Mesothelial cell of epicardium (in vitro differentiated cells): Measurements from ENCODE around the gene SOX5. TPM values are rescaled to one million over a fixed set of nuclear protein-coding genes. Genes with fewer than 3 reads are reported as not detected.
A peak's percentile ranks its signal among the peaks of the same experiment; 100 is the strongest.

ENCODE experiments used
- DNase-seq, 2 experiments: peaks; one replicate each; pipeline ENCODE4 v3.0.0; 2021; ENCODE audit warnings: low spot score in 2 of 2; ENCODE audit not compliant: unreplicated experiment in 2 of 2
- H3K27ac Mint-ChIP-seq: 2 replicates; pipeline ENCODE4 v1.8.0; 2021; ENCODE audit warnings: mixed read lengths
- H3K27me3 Mint-ChIP-seq: 2 replicates; pipeline ENCODE4 v1.8.0; 2021; ENCODE audit warnings: low read depth, mixed read lengths
- H3K36me3 Mint-ChIP-seq: 2 replicates; pipeline ENCODE4 v1.8.0; 2021; ENCODE audit warnings: mixed read lengths
- H3K4me1 Mint-ChIP-seq: 2 replicates; pipeline ENCODE4 v1.8.0; 2021; ENCODE audit warnings: mixed read lengths
- H3K4me3 Mint-ChIP-seq: 2 replicates; pipeline ENCODE4 v1.8.0; 2021; ENCODE audit warnings: mild to moderate bottlenecking, moderate library complexity, mixed read lengths
- H3K9me3 Mint-ChIP-seq: 2 replicates; pipeline ENCODE4 v1.8.0; 2021; ENCODE audit warnings: mixed read lengths
- total RNA-seq: library from RNA; stranded (reverse); gene quantifications from 3 replicates; pipeline ENCODE4 v1.2.1, GENCODE V29; 2021
- TF ChIP-seq, protein P1 (sequence below): fragments of 200-600 bp; sonication (generic); IDR thresholded peaks from one replicate; pipeline ENCODE4 v1.5.0; 2021; ENCODE audit warnings: antibody characterized with exemption; ENCODE audit not compliant: unreplicated experiment

Gene SOX5
- total RNA-seq, 1 donor from 2014 or later, result 18.4 TPM

DNA sequence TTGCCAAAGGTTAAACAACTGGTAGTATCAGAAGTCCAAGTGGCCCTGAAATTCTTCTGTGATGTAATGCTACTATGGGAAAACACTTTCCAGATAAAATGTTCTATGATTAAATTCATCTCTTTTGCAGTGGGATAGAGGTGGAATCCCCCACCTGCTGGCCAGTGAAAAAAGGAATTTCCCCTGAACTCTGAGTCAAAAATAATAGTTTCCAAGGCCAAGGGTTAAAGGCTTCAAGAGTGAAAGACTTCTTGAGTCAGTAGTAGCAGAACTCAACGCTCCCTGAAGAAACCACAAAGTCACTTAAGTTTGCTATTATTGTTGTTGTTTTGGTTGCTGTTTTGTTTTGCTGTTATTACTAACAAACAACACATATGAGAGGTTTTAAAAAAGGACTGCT lies 330.8 kb downstream of the SOX5 start:
- TF ChIP-seq, protein P1, sequence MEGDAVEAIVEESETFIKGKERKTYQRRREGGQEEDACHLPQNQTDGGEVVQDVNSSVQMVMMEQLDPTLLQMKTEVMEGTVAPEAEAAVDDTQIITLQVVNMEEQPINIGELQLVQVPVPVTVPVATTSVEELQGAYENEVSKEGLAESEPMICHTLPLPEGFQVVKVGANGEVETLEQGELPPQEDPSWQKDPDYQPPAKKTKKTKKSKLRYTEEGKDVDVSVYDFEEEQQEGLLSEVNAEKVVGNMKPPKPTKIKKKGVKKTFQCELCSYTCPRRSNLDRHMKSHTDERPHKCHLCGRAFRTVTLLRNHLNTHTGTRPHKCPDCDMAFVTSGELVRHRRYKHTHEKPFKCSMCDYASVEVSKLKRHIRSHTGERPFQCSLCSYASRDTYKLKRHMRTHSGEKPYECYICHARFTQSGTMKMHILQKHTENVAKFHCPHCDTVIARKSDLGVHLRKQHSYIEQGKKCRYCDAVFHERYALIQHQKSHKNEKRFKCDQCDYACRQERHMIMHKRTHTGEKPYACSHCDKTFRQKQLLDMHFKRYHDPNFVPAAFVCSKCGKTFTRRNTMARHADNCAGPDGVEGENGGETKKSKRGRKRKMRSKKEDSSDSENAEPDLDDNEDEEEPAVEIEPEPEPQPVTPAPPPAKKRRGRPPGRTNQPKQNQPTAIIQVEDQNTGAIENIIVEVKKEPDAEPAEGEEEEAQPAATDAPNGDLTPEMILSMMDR, result no peak
- H3K4me1 Mint-ChIP-seq, result peaks cover 22% of the 10 kb centered on the region
- H3K4me3 Mint-ChIP-seq, result no peak overlapping the region

DNA sequence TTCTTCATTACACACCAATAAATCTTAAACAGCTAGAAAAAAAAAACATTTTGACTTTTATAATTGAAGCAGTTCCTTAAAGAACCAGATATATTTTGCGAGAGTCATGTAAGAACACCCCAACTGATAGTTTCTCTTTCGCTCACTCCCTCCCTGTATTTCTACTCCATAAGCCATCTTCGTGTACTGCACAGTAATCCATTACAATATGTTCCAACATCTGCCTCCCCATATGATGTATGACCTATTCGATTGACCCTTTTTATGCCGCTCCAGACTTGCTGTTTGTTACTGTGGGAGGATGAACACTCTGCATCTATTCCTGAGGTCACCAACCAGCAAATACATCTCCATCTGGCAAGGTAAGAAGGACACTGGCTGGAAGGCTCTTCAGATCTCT lies 331.7 kb downstream of the SOX5 start:
- H3K9me3 Mint-ChIP-seq, result peaks cover 5% of the 10 kb centered on the region
- no peak overlapping the region for H3K27ac Mint-ChIP-seq
- no peak for DNase-seq
- TF ChIP-seq, protein P1, result no peak
- no peaks in the 10 kb centered on the region for H3K36me3 Mint-ChIP-seq
- H3K4me3 Mint-ChIP-seq, result no peak overlapping the region
- no peaks in the 10 kb centered on the region for H3K27me3 Mint-ChIP-seq
- H3K4me1 Mint-ChIP-seq, result peaks cover 22% of the 10 kb centered on the region

More for the DNA sequence above, 330.8 kb downstream of the SOX5 start:
- DNase-seq, result no peak
- no peak overlapping the region for H3K27ac Mint-ChIP-seq
- peaks cover 7% of the 10 kb centered on the region for H3K9me3 Mint-ChIP-seq
- H3K36me3 Mint-ChIP-seq, result no peaks in the 10 kb centered on the region
- no peaks in the 10 kb centered on the region for H3K27me3 Mint-ChIP-seq

DNA sequence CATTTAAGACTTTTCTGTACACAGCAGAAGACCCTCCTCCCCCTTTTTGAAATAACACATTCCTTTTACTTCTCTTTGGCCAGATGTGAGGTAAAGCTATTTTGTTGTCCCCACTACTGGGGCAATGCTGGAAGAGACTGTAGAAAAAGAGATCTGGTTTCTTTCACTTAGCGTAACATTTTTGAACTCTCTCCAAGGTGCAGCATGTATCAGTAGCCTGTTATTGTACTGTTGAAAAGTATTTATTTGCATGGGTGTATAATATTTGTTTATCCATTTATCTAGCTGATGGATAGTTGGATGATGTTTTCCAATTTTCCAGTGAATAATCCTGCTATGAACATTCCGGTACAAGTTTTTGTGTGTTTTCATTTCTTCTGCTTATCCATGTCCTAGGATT lies 335.2 kb downstream of the SOX5 start:
- Mint-ChIP-seq H3K9me3 (peaks cover 5% of the 10 kb centered on the region), H3K4me3 (no peak overlapping the region), H3K27me3 (no peaks in the 10 kb centered on the region), H3K36me3 (no peaks in the 10 kb centered on the region), H3K4me1 (peaks cover 21% of the 10 kb centered on the region), H3K27ac (peak overlapping the region; percentile 22)
- no peak for DNase-seq
- TF ChIP-seq, protein P1, result no peak

DNA sequence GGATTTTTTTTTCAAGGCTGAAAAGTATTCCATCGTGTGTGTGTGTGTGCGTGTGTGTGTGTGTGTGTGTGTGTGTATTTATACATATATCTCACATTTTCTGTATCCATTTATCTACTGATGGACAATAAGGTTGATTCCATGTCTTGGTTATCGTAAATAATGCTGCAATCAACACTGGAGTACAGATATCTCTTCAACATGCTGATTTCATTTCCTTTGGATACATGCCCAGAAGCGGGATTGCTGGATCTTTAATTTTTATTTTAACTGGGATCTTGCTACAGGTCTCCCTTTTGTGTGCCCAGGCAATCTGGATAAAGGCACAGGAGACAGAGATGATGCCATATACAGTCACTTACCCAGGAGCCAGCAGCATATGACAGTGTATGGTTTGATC lies 338.1 kb downstream of the SOX5 start:
- H3K4me1 Mint-ChIP-seq, result peaks cover 17% of the 10 kb centered on the region
- TF ChIP-seq, protein P1, result no peak
- H3K27me3 Mint-ChIP-seq, result no peaks in the 10 kb centered on the region
- no peak for DNase-seq
- no peak overlapping the region for H3K4me3 Mint-ChIP-seq
- peaks cover 5% of the 10 kb centered on the region for H3K9me3 Mint-ChIP-seq
- H3K36me3 Mint-ChIP-seq, result no peaks in the 10 kb centered on the region
- no peak overlapping the region for H3K27ac Mint-ChIP-seq

DNA sequence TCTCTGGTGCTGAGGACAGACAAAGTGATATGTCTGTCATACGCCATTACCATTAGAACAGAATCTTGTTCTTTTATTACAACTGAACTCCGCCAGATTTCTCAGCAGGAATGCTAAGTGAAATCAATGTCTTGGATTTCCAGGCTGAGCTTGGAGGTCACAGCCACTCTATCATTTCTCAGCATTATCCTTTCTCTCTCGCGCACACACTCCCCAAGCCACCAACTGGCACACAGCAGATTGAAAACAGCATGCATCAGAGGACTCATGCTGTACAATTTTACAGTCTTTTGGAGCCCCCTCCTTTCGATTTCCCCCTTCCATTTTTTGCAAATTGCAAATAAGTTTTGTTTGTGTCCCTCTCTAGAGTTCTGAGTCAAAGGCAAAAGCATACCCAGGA lies 348.6 kb downstream of the SOX5 start:
- H3K9me3 Mint-ChIP-seq, result peaks cover 26% of the 10 kb centered on the region
- H3K36me3 Mint-ChIP-seq, result peaks cover 11% of the 10 kb centered on the region
- H3K4me3 Mint-ChIP-seq, result no peak overlapping the region
- TF ChIP-seq, protein P1, result no peak
- no peak for DNase-seq
- no peaks in the 10 kb centered on the region for H3K27me3 Mint-ChIP-seq
- no peak overlapping the region for H3K27ac Mint-ChIP-seq
- H3K4me1 Mint-ChIP-seq, result peaks cover 5% of the 10 kb centered on the region

DNA sequence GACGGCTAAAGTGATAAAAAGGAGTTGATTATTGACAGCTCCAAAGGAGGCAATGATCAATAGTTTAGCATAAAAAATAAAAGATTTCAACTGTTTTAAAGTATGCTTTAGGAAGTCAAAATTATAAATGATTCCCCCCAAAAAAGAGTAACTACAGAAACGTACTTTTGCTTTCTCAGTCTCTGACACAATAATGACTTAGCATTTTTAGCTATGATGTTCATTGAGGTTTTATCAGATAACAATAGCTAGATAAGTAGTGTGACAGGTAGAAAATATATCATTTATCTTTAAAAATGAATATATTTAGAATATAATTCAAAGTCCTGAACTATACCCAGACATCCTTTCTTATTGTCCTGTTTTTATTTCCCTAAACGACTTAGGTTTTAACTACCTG lies 352.9 kb downstream of the SOX5 start:
- H3K9me3 Mint-ChIP-seq, result peaks cover 20% of the 10 kb centered on the region
- DNase-seq, result no peak
- TF ChIP-seq, protein P1, result no peak
- no peak overlapping the region for H3K4me3 Mint-ChIP-seq
- no peaks in the 10 kb centered on the region for H3K4me1 Mint-ChIP-seq
- peaks cover 7% of the 10 kb centered on the region for H3K36me3 Mint-ChIP-seq
- no peaks in the 10 kb centered on the region for H3K27me3 Mint-ChIP-seq
- no peak overlapping the region for H3K27ac Mint-ChIP-seq
